ENCODE measurements around the gene UQCR11. TPM values are rescaled to one million over a fixed set of nuclear protein-coding genes. Genes with fewer than 3 reads are reported as not detected.
A peak's percentile ranks its signal among the peaks of the same experiment; 100 is the strongest.

The UQCR11 gene
- polyA plus RNA-seq, 1 donor (not counting 4 experiments of a cell fraction or from before 2014, with no cell fraction given) = 327 TPM

- peaks cover 22% of the 10 kb centered on the region in 2 experiments for H3K36me3 ChIP-seq (ENCODE audit: control insufficient read depth in 2 of 2, extremely low read depth in 1 of 2, insufficient read depth in 2 of 2, low read length in 2 of 2)
- no peak overlapping the region for H3K4me2 ChIP-seq (ENCODE audit: control insufficient read depth, extremely low read depth, insufficient read depth, low read depth, low read length)
- no peak overlapping the region for H2AFZ ChIP-seq (ENCODE audit: control insufficient read depth, low read length)
- FAIRE-seq = no peak
- no peaks in the 10 kb centered on the region for H3K9me1 ChIP-seq (ENCODE audit: control insufficient read depth, extremely low read depth, insufficient read depth, low read length)
- H3K9ac ChIP-seq (ENCODE audit: control insufficient read depth, extremely low read depth, insufficient read depth, low read length) = no peak overlapping the region
- no peaks in the 10 kb centered on the region for H3K9me3 ChIP-seq (ENCODE audit: control insufficient read depth, low read depth, low read length)
- H3K79me2 ChIP-seq (ENCODE audit: control insufficient read depth, insufficient read depth, low read length) = peaks cover 67% of the 10 kb centered on the region
- TF ChIP-seq CTCF (optimal IDR thresholded peaks at IDR 0.05 in 1 of 3, IDR thresholded peaks at IDR 0.05 in 1 of 3, conservative IDR thresholded peaks at IDR 0.05 in 1 of 3; ENCODE audit: extremely low read depth in 1 of 3, insufficient read depth in 2 of 3, low read length in 3 of 3) (no peak), EZH2 (IDR thresholded peaks at IDR 0.05; ENCODE audit: low read length) (no peak)
- peaks cover 8% of the 10 kb centered on the region for H3K4me1 ChIP-seq (ENCODE audit: control insufficient read depth, extremely low read depth, insufficient read depth, low read length)
- H3K27me3 ChIP-seq (ENCODE audit: control insufficient read depth, extremely low read depth, insufficient read depth, low read length) = no peaks in the 10 kb centered on the region
- H4K20me1 ChIP-seq (ENCODE audit: control insufficient read depth, extremely low read depth, insufficient read depth, low read length) = peaks cover 6% of the 10 kb centered on the region
- H3K27ac ChIP-seq (ENCODE audit: control insufficient read depth, insufficient read depth, low read length) = no peak overlapping the region
- dilution Hi-C loops (cut with MboI; ENCODE audit: extremely low pct_ligation_motif_present, low sequenced_read_pairs) = no loop called here
- H3K4me3 ChIP-seq (ENCODE audit: control insufficient read depth in 2 of 3, extremely low read depth in 1 of 3, insufficient read depth in 2 of 3, low read depth in 1 of 3, low read length in 3 of 3) = no peak overlapping the region
- no peak for DNase-seq (ENCODE audit: low read depth, low spot score)
These were observed 3.1 kb downstream of the UQCR11 start for GRCh38 chr19:1602091-1602707.

- no peak overlapping the region for H3K27ac ChIP-seq (ENCODE audit: control insufficient read depth, insufficient read depth, low read length)
- H3K9me3 ChIP-seq (ENCODE audit: control insufficient read depth, low read depth, low read length) = no peaks in the 10 kb centered on the region
- peaks cover 8% of the 10 kb centered on the region for H3K4me1 ChIP-seq (ENCODE audit: control insufficient read depth, extremely low read depth, insufficient read depth, low read length)
- H4K20me1 ChIP-seq (ENCODE audit: control insufficient read depth, extremely low read depth, insufficient read depth, low read length) = peaks cover 7% of the 10 kb centered on the region
- peaks cover 67% of the 10 kb centered on the region for H3K79me2 ChIP-seq (ENCODE audit: control insufficient read depth, insufficient read depth, low read length)
- no peak for DNase-seq (ENCODE audit: low read depth, low spot score)
- H2AFZ ChIP-seq (ENCODE audit: control insufficient read depth, low read length) = no peak overlapping the region
- no peaks in the 10 kb centered on the region for H3K9me1 ChIP-seq (ENCODE audit: control insufficient read depth, extremely low read depth, insufficient read depth, low read length)
- no peak overlapping the region for H3K9ac ChIP-seq (ENCODE audit: control insufficient read depth, extremely low read depth, insufficient read depth, low read length)
- FAIRE-seq = no peak
- H3K36me3 ChIP-seq (ENCODE audit: control insufficient read depth in 2 of 2, extremely low read depth in 1 of 2, insufficient read depth in 2 of 2, low read length in 2 of 2) = peaks cover 22 to 26% of the 10 kb centered on the region in 2 experiments
- H3K4me3 ChIP-seq (ENCODE audit: control insufficient read depth in 2 of 3, extremely low read depth in 1 of 3, insufficient read depth in 2 of 3, low read depth in 1 of 3, low read length in 3 of 3) = no peak overlapping the region
- H3K4me2 ChIP-seq (ENCODE audit: control insufficient read depth, extremely low read depth, insufficient read depth, low read depth, low read length) = no peak overlapping the region
- H3K27me3 ChIP-seq (ENCODE audit: control insufficient read depth, extremely low read depth, insufficient read depth, low read length) = no peaks in the 10 kb centered on the region
- dilution Hi-C loops (cut with MboI; ENCODE audit: extremely low pct_ligation_motif_present, low sequenced_read_pairs) = no loop called here
- no peak for TF ChIP-seq EZH2 (IDR thresholded peaks at IDR 0.05; ENCODE audit: low read length)
- peak in 1 of 3 experiments; percentile 27 for TF ChIP-seq CTCF (optimal IDR thresholded peaks at IDR 0.05 in 1 of 3, IDR thresholded peaks at IDR 0.05 in 1 of 3, conservative IDR thresholded peaks at IDR 0.05 in 1 of 3; ENCODE audit: extremely low read depth in 1 of 3, insufficient read depth in 2 of 3, low read length in 3 of 3)
These were observed 3.6 kb downstream of the UQCR11 start for GRCh38 chr19:1601613-1602064.
